Stimulated activated CD4-positive, alpha-beta T cell treated with anti-CD3 and anti-CD28 coated beads, Interleukin-15, amount 100 ng/mL, for 1 hour (primary cell): ENCODE measurements around the gene PRR36.
"Not testable (repeated sequence)": the region's sequence is repeated elsewhere in the genome, so short reads cannot be mapped to it uniquely, and the experiment has no call there.

ENCODE experiments used
- DNase-seq, 2 donors: peaks; one replicate each; pipeline ENCODE4 v3.0.0-alpha.2; 2020; ENCODE audit warnings: low read depth in 1 of 2, low spot score in 1 of 2

The PRR36 gene

DNA sequence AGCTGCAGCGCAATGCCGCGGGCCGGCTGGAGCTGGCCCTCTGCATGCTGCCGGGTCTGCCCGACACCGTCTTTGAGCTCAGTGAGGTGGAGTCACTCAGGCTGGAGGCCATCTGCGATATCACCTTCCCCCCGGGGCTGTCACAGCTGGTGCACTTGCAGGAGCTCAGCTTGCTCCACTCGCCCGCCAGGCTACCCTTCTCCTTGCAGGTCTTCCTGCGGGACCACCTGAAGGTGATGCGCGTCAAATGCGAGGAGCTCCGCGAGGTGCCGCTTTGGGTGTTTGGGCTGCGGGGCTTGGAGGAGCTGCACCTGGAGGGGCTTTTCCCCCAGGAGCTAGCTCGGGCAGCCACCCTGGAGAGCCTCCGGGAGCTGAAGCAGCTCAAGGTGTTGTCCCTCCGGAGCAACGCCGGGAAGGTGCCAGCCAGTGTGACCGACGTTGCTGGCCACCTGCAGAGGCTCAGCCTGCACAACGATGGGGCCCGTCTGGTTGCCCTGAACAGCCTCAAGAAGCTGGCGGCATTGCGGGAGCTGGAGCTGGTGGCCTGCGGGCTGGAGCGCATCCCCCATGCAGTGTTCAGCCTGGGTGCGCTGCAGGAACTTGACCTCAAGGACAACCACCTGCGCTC is 25.7 kb upstream of the PRR36 start:
- no peak for DNase-seq

DNA sequence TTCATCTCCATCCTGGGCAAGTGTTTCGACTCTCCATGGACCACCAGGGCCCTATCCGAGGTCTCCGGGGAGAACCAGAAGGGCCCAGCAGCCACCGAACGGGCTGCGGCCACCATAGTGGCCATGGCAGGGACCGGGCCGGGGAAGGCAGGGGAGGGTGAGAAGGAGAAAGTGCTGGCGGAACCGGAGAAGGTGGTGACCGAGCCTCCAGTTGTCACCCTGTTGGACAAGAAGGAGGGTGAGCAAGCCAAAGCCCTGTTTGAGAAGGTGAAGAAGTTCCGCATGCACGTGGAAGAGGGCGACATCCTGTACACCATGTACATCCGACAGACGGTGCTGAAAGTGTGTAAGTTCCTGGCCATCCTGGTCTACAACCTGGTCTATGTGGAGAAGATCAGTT is 24.8 kb upstream of the PRR36 start:
- no peak for DNase-seq

DNA sequence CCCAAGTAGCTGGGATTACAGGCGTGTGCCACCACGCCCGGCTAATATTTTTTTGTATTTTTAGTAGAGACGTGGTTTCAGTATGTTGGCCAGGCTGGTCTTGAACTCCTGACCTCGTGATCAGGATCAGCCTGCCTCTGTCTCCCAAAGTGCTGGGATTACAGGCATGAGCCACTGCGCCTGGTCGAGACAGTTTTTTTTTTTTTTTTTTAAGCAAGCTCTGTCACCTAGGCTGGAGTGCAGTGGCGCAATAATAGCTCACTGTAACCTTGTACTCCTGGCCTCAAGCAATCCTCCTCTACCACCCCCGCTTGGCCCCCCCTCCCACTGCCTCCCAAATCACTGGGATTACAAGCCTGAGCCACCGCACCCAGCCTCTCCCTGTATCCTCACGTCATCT is 23.1 kb upstream of the PRR36 start:
- DNase-seq = no peak

DNA sequence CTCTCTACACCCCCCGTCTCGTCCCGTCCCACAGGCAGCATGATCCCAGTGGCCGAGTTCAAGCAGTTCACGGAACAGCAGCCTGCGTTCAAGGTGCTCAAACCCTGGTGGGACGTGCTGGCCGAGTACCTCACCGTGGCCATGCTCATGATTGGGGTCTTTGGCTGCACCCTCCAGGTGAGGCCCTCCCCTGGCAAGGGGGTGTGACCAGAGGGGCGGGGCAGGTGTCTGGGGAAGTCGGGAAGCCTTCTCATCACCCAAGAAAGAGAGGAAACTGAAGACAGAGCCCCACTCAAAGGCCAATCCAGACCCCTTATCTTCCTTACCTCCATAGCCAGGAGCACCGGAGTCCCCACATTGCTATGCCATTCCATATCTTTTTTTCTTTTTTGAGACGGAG is 21.4 kb upstream of the PRR36 start:
- DNase-seq = no peak

DNA sequence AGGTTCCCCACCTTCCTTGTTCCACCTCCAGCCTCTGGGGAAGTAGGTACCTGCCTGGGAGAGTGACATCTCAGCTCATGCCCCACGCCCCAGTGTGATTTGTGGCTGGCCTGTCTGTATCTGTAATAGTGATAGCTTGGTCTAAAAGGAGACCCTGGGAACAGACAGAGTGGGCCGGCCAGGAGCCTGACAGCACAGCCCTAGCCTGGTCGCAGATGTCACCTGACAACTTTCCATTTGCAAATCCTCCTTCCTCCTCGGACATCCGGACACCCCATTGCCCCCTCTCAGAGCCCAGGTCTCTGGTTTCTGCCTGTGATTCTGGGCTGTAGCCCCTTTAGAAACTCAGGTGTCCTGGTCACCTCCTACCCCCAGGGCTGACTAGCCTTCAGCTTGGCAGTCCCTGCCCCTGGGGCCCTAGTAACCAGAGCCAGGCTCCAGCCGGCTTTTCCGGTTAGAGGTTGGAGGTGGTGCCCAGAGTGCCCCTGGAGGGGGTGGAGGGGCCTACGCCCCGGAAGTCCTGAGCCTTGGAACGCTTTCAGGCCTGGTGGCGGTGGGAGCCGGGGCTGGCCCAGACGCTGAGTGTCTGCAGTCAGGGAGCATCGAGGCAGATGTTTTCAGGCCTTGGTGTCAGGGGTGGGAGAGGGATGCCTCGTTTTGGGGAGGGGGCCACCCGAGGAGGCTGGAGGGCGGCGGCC is 20.6 kb upstream of the PRR36 start:
- no peak for DNase-seq

DNA sequence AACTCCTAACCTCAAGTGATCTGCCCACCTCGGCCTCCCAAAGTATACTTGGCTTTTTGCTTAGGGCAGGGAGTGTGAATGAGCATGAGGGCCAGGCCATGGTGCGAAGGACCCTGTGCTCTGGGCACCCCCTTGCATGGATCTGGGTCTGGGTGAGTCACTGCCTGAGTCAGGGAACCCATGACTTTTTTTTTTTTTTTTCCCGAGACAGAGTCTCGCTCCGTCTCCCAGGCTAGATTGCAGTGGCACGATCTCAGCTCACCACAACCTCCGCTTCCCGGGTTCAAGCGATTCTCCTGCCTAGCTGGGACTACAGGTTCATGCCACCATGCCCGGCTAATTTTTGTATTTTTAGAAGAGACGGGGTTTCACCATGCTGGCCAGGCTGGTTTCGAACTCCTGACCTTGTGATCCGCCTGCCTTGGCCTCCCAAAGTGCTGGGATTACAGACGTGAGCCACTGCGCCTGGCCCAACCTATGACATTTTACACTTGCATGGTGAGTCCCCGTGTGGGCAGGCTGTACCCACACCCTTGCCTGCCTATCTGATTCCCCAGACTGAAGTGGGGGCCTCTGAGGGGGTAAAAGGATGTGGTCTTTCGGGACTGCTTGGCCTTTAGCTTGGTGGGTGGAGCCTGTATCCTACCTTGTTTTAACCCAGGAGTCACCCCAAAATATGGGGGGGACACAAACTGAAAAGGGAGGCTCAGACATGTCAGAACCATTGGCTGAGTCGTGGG is 19.3 kb upstream of the PRR36 start:
- not testable (repeated sequence) for DNase-seq

DNA sequence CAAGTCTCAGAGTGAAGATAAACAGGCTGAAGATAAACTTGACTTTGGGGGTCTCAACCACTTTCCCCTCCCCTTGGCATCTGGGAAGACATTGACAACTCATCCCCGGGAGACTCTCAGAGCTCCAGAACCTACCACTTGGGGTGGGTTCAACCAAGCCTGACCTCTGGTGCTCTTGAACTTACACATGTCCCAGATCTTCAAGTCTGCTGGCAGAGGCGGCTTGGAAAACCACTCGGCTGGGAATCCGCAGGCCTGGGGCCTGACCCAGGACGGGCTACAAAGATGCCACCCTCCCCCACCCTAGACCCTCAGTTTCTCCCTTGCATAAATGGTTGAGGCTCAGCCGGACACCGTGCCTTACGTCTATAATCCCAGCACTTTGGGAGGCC is 14.6 kb upstream of the PRR36 start:
- DNase-seq = no peak

DNA sequence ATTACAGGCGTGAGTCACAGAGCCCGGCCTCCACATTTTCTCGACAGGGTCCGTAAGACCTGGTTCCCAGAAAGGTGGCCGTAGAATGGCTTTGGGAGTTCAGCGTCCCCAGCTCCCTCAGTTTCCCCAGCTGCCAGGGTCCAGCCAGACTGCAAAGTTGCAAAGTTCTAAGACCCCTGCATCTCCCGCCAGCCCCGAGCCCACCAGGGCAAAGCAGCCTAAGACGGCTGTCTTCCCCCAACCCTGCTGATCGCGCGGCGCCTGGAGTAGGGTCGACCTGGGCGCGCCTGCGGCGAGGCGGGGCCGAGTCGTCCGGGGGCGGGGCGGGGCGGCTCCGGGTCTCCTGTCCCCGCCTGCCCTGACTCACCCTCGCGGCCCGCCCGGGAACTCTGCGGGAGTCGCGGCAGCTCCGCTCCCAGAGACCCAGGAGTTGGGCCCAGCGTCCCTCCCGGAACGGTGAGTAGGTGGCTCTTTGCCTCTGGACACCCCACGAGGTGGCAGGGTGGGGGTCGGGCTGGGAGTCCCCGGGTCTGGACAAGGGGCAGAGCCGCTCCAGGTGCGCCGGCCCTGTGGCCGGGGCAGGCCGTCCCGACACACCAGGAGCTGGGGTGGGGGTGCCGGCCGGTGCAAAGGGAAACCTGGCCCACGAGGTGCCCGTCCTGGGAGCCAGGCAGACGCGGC is 14.1 kb upstream of the PRR36 start, which contains the start of gene LRRC8E:
Gene LRRC8E, plus strand, starts transcription at position 366 of the 681 bp plus-strand sequence. CDS start 7,094 bp downstream, outside the sequence.
- DNase-seq = peak in 1 of 2 donors; percentile 41

DNA sequence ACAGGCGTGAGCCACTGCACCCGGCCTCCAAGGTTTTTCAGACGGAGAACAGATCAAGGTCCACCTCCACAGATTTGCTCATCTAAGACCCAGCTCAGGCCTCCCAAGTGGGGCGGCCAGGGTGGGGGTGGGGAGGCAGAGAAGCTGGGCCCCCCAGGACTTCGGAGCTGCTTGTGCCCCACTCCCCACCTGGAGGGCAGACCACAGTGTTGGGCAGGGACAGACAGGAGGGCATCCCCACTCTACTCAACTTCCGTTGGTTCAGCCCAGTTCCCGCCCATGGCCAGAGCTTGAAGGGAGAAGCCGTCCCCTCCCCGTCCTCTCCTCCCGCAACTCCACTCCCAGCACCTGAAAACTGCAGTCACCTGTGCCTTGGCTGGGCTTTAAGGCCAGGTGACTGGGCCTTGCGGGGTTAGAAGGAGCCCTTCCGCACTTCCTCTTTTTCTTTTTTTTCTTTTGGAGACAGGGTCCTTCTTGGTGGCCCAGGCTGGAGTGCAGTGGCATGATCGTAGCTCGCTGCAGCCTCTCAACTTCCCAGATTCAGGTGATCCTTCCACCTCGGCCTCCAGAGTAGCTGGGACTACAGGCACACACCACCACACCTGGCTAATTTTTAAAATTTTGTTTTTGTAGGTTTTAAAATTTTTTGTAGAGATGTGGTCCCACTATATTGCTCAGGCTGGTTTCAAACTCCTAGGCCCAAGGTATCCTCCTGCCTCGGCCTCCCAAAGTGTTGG is 13.4 kb upstream of the PRR36 start:
- no peak for DNase-seq

DNA sequence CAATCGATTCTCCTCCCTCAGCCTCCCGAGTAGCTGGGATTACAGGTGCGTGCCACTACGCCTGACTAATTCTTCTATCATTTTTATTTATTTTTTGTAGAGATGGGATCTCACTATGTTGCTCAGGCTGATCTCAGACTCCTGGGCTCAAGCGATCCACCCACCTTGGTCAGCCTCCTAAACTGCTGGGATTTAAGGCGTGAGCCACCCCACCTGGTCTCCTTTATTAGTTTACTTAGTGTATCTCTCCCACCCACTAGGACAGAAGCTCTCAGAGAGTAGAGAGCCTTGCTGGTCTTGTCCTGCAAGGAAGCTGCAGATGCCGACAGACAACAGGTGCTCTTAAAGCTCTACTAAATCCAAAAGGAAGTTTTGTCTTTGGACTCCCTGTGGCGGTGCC is 11.6 kb upstream of the PRR36 start:
- no peak for DNase-seq

DNA sequence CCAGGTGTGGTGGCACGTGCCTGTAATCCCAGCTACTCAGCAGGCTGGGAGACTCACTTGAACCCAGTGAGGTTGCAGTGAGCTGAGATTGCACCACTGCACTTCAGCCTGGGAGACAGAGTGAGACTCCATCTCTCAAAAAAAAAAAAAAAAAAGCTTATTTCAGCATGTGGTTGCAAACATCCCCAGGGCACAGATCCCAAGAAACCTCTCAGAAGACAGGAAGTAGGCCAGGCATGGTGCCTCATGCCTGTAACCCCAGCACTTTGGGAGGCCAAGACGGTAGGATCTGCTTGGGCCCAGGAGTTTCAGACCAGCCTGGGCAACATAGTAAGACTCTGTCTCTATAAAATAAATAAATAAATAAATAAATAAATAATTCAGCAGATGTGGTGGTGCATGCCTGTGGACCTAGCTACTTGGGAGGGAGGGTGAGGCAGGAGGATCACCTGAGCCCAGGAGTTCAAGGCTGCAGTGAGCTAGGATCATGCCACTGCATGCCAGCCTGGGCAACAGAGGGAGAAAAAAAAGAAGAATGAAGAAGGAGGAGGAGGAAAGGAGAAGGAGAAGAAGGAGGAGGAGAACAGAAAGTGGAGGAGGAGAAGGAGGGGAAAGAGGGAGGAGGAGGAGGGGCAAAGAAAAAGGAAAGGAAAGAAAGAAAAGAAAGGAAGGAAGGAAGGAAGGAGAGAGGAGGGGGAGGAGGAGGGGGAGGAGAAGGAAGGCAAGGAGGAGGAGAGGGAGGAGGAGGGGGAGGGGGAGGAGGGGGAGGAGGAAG is 9.8 kb upstream of the PRR36 start:
- DNase-seq = no peak

DNA sequence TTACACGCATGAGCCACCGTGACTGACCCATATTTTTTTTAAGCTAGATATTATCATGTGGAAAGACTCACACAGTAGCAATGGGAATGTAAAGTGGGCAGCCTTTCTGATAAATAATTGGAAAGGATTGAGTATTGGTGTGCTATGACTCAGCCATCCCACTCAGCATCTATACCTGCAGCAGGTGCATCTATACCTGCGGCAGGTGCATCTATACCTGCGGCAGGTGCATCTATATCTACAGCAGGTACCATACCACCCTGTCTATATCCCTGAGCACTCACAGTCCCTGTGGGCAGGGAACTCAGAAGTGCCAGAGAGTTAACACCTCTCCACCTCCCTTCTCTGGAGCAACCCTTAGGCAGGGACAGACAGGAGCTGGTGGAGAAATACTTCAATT is 8.9 kb upstream of the PRR36 start:
- DNase-seq = no peak

DNA sequence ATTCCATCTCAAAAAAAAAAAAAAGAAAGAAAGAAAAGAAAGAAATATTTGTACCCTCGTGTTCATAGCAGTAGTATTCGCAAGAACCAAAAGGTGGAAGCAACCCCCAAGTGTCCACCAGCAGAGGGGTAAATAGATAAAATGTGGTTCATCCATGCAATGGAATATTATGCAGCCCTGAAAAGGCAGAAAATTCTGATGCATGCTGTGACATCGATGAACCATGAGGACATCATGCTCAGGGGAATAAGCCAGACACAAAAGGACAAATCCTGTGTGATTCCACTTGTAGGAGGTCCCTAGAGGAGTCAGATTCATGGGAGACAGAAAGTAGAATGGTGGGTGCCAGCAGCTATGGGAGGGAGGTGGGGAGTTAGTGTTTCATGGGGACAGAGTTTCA is 7.7 kb upstream of the PRR36 start:
- no peak for DNase-seq

DNA sequence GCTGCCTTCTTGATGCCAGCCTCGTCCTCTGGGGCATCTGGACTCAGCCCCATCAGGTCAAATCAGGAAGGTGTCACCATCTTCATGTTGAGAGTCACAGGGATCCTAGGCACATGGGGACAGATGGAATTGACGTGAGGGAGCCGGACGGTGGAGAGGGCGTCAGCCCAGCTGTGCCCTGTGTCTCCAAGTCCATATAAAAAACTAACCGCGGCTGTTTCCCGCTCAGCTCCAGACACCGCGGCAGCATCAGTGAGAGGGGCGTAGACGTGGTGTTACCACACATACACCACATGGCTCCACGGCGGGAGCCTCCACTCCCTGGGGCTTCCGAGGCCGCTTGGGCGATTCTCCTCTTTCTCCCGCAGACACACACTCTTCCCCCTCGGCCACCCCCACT is 5.6 kb upstream of the PRR36 start:
- DNase-seq = no peak

DNA sequence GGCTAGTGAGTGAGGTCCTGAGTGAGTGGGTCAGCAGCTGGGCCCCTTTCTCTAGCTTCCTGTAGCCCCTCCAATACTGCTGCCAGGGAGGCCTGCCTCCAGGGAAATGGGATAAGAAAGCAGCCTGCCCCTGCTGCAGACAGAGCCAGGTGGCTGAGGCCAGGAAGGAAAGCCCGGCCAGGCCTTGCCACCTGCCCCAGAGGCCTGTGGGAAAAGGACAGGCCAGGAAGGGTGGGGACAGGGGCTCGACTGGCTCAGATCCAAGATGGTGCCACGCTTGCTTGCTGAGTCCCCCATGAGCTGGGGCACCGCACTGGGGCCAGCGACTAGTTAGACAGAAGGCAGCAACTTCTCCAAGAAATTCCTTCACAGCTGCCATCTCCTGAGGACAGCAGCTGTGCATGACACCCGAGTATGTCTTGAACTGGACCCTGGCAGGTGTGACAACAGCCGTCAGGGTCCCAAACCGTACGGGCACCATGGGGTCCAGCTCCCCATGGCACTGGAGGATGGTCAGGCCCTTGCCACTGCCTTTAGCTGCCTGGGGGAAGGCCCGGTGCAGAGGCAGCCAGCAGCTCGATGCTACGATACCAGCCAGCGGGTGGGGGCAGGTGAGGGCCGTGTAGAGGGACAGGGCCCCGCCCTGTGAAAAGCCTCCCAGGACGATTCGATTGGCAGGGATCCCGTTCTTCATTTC is 5.1 kb upstream of the PRR36 start:
- DNase-seq = no peak

DNA sequence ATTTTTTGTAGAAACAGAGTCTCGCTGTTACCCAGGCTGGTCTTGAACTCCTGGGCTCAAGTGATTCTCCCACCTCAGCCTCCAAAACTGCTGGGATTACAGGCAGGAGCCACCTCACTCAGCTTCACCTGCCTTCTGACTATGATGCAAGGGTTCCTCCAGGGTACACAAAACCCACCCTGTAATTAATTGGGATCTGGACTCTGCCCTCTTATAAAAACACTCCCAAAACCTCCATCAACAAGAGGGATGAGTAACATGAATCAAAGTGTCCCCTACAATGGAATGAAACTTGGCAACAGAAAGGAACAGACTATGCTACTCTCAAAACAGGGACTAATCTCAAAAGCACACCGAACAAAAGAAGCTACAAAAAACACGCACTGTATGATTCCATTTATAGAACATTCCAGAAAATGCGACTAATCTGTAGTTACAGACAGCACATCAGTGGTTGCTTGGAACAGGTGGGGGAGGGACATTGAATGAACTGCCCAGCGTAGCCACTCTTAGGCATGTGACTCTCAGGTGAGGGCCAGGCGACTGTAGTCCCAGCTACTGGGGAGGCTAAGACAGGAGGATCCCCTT is 3.2 kb upstream of the PRR36 start:
- no peak for DNase-seq

DNA sequence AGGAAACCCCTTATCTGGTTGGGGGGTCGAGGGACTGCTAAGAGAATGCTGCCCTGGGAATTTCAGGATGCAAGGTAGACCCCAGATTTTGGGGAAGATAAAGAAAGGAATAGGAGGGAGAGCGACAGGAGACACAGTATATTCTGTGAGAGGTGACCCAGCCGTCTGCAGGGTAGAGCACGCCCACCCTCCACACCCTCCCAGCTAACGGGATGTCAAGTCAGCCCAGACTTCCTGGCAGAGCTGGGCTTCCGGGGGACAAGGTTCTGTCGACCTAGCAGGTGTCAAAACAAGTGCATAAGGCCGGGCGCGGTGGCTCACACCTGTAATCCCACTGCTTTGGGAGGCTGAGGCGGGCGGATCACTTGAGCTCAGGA is 695 bp upstream of the PRR36 start:
- DNase-seq = no peak

DNA sequence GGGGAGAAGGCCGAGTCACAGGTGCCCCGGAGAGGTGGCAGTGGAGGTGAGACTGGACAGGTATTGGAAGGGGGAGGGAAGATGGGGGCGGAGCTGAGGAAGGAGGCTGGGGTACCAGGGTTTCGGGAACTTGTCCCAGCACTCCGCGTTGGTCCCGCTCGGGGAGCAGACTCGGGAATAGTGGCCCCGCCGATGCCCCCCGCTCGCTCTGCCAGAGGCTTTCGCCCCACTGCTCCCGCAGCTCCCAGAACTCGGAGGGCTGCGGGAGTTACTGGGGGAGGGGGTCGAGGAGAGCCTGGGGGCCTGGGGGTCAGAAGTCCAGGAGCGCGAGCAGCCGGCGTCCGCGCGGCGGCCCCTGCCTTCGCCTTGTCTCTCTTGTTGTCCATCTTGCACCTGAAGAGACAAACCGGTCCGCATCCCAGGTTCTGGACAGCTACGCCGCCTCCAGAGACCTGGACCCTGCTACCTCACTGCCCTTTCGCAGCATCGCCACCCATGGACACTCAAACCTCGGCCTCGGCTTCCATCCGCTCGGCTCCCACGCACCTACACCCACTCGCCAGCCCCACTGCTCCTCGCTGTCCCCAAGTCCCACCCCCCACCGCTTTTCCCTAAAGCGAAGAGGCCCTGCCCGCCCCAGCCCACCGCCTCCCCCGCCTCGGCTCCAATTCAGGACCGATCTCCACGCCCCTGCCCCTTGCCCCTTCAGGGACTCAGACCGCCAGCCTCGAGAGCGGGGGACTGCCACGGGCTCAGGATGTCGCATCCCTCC is 700 bp downstream of the PRR36 start:
- no peak for DNase-seq
